Measurements from ENCODE around the gene CHI3L2.

Gene CHI3L2

DNA sequence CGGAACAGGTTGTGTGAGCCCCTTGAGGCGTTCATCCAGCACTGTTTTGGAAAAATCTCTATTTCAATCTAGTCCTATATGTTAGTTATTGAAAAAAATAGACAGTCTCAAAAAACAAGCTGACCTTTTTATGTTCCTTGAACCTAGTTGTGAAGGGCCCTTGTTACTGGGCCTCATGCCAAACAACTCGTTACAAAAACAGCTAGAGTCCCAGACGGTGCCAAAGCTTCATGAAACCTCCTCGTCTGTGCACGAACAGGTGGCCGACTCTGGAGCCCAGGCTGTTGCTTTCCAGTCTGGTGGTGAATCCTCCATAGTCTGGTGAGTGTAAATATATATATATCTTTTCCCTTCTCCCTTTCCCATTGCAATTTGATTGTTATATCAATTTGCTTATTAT lies 63.1 kb downstream of the CHI3L2 start, which contains the start of gene CHIA:
Gene CHIA, plus strand, starts transcription at position 222 of the 400 bp plus-strand sequence. CDS start 19,617 bp downstream, outside the sequence.
- H3K27ac ChIP-seq (ENCODE audit: insufficient read depth, low read length, poor library complexity, severe bottlenecking) = no peak within 1 kb of the TSS
- H3K4me3 ChIP-seq (ENCODE audit: insufficient read depth, low read depth, low read length, poor library complexity, severe bottlenecking) = no peak within 1 kb of the TSS
- no peaks in the 10 kb centered on the region for H3K27me3 ChIP-seq (replicated peaks; ENCODE audit: control insufficient read depth, insufficient read depth, low read length, poor library complexity, severe bottlenecking)
- H3K9me3 ChIP-seq (ENCODE audit: control insufficient read depth, low read length) = no peaks in the 10 kb centered on the region
- no peak for DNase-seq
- no peaks in the 10 kb centered on the region for H3K36me3 ChIP-seq (ENCODE audit: control insufficient read depth, insufficient read depth, low read length)
- H3K4me1 ChIP-seq (ENCODE audit: control insufficient read depth, insufficient read depth, low read length, poor library complexity, severe bottlenecking) = no peaks in the 10 kb centered on the region

Data from effector memory CD4-positive, alpha-beta T cell (primary cell).